Esophagus muscularis mucosa (tissue), 3 donors: Measurements from ENCODE around the gene SPSB3.

Source experiments
- EP300 ChIP-seq: sonication (generic); formaldehyde crosslinking; IDR thresholded peaks from one replicate; pipeline ENCODE4 v1.6.1; 2017; ENCODE audit warnings: antibody characterized with exemption
- POLR2AphosphoS5 ChIP-seq, 2 donors: sonication (generic); formaldehyde crosslinking; IDR thresholded peaks; one replicate each; pipeline ENCODE4 v1.6.1; 2017; ENCODE audit warnings: antibody characterized with exemption in 2 of 2

DNA sequence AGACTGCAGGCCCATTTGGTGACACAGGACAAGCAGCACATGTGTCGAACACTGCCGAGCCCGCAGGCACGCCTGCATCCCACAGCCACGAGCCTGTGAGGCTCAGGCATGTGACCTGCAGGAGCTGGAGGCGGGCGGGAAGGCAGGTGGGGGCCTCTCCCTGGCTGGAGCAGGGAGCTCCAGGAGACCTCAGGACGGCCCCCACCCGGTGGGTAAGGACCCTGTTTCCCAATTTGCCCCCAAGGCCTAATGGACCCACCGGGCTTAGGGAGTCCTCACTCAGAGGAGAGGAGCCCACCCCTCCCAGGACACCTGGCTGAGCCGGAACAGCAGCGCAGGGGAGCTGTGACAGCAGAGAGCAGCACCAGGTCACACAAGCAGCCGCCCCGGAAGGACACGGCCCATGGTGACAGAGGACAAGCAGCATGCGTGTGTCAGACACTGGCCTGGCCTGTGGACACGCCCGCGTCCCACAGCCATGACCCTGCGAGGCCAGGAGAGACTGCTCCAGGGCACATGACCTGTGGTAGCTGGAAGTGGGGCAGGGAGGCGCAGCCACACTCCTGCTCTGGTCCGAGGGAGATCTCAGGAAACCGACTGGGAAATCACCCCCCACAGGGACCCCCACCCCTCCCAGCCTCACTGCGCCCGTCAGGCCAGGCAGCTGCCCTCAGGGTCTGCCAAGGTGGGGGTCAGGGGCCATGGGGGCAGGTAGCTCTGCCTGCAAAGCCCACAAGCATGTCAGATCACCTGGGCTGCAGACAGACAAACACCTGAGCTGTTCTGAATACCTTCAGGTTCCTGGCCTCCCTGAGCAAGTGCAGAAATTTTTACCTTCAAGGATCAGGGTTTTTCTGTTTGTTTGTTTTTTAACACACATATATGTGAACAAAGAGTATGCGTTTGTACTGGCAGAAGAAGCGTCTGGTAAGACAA, 2.4 kb downstream of the SPSB3 start:
- TF ChIP-seq POLR2AphosphoS5 (IDR thresholded peaks at IDR 0.05), result no peak
- no peak for TF ChIP-seq EP300
